ENCODE measurements around the gene RALGAPA1.

Gene RALGAPA1

DNA sequence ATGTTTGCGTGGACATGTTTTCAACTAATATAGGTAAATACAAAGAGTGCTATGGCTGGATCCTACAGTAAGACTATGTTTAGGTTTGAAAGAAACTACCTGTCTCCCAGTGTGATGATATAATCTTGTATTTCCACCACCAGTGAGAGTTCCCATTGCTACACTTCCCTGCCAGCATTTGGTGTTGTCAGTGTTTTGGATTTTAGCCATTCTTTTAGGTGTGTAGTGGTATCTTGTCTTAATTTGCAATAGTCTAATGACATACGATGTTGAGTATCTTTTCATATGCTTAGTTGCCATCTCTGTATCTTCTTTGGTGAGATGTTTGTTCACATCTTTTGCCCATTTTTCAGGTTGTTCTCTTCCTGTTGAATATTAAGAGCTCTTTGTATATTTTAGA, 103.5 kb downstream of the RALGAPA1 start:
- no peak overlapping the region for H3K4me3 ChIP-seq (ENCODE audit: low read depth, low read length, poor library complexity, severe bottlenecking)
- no peak overlapping the region for H3K9ac ChIP-seq (ENCODE audit: low read length)
- H3F3A ChIP-seq (ENCODE audit: insufficient read depth, low read length), result no peaks in the 10 kb centered on the region; the same call in 1 of the 2 replicates
- no peaks in the 10 kb centered on the region for H3K9me3 ChIP-seq (ENCODE audit: low read length)
- no peak overlapping the region for H3K4me2 ChIP-seq (ENCODE audit: low read length)
- H2AFZ ChIP-seq (ENCODE audit: low read length), result no peak overlapping the region
- no peaks in the 10 kb centered on the region for H3K79me2 ChIP-seq (ENCODE audit: insufficient read depth, low read length)
- no peaks in the 10 kb centered on the region for H3K36me3 ChIP-seq (ENCODE audit: insufficient read depth, low read length)
- no peak overlapping the region for H3K27ac ChIP-seq (ENCODE audit: low read depth, low read length, poor library complexity, severe bottlenecking)
- no peaks in the 10 kb centered on the region for H3K4me1 ChIP-seq (ENCODE audit: insufficient read depth, low read length, severe bottlenecking)
- H4K20me1 ChIP-seq (ENCODE audit: insufficient read depth, low read length), result no peaks in the 10 kb centered on the region
- no peaks in the 10 kb centered on the region for H3K9me2 ChIP-seq (ENCODE audit: low read depth, low read length)
- TF ChIP-seq, protein P1, sequence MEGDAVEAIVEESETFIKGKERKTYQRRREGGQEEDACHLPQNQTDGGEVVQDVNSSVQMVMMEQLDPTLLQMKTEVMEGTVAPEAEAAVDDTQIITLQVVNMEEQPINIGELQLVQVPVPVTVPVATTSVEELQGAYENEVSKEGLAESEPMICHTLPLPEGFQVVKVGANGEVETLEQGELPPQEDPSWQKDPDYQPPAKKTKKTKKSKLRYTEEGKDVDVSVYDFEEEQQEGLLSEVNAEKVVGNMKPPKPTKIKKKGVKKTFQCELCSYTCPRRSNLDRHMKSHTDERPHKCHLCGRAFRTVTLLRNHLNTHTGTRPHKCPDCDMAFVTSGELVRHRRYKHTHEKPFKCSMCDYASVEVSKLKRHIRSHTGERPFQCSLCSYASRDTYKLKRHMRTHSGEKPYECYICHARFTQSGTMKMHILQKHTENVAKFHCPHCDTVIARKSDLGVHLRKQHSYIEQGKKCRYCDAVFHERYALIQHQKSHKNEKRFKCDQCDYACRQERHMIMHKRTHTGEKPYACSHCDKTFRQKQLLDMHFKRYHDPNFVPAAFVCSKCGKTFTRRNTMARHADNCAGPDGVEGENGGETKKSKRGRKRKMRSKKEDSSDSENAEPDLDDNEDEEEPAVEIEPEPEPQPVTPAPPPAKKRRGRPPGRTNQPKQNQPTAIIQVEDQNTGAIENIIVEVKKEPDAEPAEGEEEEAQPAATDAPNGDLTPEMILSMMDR (IDR thresholded peaks at IDR 0.05; ENCODE audit: low read length), result no peak
- TF ChIP-seq EZH2 (IDR thresholded peaks at IDR 0.05; ENCODE audit: borderline replicate concordance, low read length), result no peak
- no peaks in the 10 kb centered on the region for H3K27me3 ChIP-seq (ENCODE audit: insufficient read depth, low read length)

DNA sequence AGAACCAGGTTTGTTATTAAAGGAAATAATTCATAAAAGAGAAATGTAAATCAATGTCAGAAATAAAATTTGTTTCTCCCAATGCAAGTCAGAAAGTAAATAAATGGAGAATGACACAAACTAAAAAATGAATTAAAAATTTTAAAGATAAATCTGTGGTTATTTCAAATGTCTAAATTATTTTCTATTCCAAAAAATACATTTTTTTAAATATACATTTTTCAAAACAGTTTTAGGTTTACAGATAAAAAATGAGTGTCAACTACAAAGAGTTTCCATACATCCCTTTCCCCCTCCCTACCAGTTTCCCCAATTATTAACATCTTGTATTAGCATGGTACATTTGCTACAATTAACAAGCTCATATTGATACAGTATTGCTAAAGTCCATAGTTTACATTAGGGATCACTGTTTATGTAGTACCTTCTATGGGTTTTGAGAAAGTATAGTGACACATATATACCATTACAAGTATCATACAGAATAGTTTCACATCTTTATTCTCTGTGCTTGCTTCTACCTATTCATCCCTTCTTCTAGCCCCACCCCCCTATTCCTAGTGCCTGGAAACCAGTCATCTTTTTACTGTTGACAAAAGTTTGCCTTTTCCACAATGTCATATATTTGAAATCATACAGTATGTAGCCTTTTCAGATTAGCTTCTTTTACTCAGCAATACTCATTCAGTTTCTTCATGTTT, 104.2 kb downstream of the RALGAPA1 start:
- Histone ChIP-seq H3K4me3 (ENCODE audit: low read depth, low read length, poor library complexity, severe bottlenecking) (no peak overlapping the region), H3K27me3 (ENCODE audit: insufficient read depth, low read length) (no peaks in the 10 kb centered on the region), H4K20me1 (ENCODE audit: insufficient read depth, low read length) (no peaks in the 10 kb centered on the region), H3K9me2 (ENCODE audit: low read depth, low read length) (no peaks in the 10 kb centered on the region), H3F3A (ENCODE audit: insufficient read depth, low read length) (no peaks in the 10 kb centered on the region; the same call in 1 of the 2 replicates), H3K4me2 (ENCODE audit: low read length) (no peak overlapping the region), H3K9me3 (ENCODE audit: low read length) (no peaks in the 10 kb centered on the region), H3K36me3 (ENCODE audit: insufficient read depth, low read length) (no peaks in the 10 kb centered on the region), H3K4me1 (ENCODE audit: insufficient read depth, low read length, severe bottlenecking) (no peaks in the 10 kb centered on the region), H3K9ac (ENCODE audit: low read length) (no peak overlapping the region), H3K79me2 (ENCODE audit: insufficient read depth, low read length) (no peaks in the 10 kb centered on the region), H2AFZ (ENCODE audit: low read length) (no peak overlapping the region), H3K27ac (ENCODE audit: low read depth, low read length, poor library complexity, severe bottlenecking) (no peak overlapping the region)
- TF ChIP-seq, protein P1 (IDR thresholded peaks at IDR 0.05; ENCODE audit: low read length), result no peak
- no peak for TF ChIP-seq EZH2 (IDR thresholded peaks at IDR 0.05; ENCODE audit: borderline replicate concordance, low read length)

DNA sequence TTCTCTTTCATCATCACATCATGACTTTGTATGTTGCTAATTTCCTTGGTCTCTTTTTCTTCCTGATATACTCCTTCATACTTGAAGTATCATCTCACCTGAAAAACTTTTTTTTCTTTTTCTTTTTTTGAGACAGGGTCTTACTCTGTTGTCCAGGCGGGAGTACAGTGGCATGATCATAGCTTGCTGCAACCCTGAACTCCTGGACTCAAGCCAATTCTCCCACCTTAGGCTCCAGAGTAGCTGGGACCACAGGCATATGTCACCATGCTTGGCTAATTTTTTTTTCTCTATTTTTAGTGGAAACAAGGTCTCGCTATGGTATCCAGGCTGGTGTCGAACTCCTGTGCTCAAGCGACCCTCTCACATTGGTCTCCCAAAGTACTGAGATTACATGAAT, 107.6 kb downstream of the RALGAPA1 start:
- H3F3A ChIP-seq (ENCODE audit: insufficient read depth, low read length), result no peaks in the 10 kb centered on the region; the same call in 1 of the 2 replicates
- H3K4me3 ChIP-seq (ENCODE audit: low read depth, low read length, poor library complexity, severe bottlenecking), result no peak overlapping the region
- no peak overlapping the region for H3K27ac ChIP-seq (ENCODE audit: low read depth, low read length, poor library complexity, severe bottlenecking)
- H3K27me3 ChIP-seq (ENCODE audit: insufficient read depth, low read length), result no peaks in the 10 kb centered on the region
- no peak overlapping the region for H3K4me2 ChIP-seq (ENCODE audit: low read length)
- no peaks in the 10 kb centered on the region for H3K4me1 ChIP-seq (ENCODE audit: insufficient read depth, low read length, severe bottlenecking)
- H3K9me2 ChIP-seq (ENCODE audit: low read depth, low read length), result no peaks in the 10 kb centered on the region
- H3K36me3 ChIP-seq (ENCODE audit: insufficient read depth, low read length), result no peaks in the 10 kb centered on the region
- TF ChIP-seq, protein P1 (IDR thresholded peaks at IDR 0.05; ENCODE audit: low read length), result no peak
- TF ChIP-seq EZH2 (IDR thresholded peaks at IDR 0.05; ENCODE audit: borderline replicate concordance, low read length), result no peak
- H3K9ac ChIP-seq (ENCODE audit: low read length), result no peak overlapping the region
- no peak overlapping the region for H2AFZ ChIP-seq (ENCODE audit: low read length)
- H3K9me3 ChIP-seq (ENCODE audit: low read length), result no peaks in the 10 kb centered on the region
- H3K79me2 ChIP-seq (ENCODE audit: insufficient read depth, low read length), result no peaks in the 10 kb centered on the region
- H4K20me1 ChIP-seq (ENCODE audit: insufficient read depth, low read length), result no peaks in the 10 kb centered on the region
